ENCODE data around the gene IL1RN.

DNA sequence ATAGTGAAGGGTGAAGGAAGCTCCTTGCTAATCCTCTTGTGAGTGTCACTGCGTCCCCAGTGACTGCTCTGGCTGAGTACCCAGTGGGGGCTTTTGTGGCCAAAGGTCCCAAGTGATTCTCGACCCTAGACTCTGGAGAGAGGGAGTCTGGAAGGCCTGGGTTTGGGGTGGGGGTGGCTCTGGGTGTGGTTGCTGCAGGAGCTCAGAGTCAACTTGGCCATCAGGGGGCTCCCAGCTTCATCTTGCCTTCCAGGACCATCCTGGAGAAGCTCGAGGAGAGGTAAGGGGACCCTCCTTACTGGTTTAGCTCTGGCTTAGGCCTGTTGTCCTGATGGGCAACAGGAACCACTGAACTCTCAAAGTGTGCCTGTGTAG, 47.0 kb downstream of the IL1RN start:
- TF ChIP-seq, protein P1, sequence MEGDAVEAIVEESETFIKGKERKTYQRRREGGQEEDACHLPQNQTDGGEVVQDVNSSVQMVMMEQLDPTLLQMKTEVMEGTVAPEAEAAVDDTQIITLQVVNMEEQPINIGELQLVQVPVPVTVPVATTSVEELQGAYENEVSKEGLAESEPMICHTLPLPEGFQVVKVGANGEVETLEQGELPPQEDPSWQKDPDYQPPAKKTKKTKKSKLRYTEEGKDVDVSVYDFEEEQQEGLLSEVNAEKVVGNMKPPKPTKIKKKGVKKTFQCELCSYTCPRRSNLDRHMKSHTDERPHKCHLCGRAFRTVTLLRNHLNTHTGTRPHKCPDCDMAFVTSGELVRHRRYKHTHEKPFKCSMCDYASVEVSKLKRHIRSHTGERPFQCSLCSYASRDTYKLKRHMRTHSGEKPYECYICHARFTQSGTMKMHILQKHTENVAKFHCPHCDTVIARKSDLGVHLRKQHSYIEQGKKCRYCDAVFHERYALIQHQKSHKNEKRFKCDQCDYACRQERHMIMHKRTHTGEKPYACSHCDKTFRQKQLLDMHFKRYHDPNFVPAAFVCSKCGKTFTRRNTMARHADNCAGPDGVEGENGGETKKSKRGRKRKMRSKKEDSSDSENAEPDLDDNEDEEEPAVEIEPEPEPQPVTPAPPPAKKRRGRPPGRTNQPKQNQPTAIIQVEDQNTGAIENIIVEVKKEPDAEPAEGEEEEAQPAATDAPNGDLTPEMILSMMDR (IDR thresholded peaks at IDR 0.05), result no peak
- TF ChIP-seq, protein P2, sequence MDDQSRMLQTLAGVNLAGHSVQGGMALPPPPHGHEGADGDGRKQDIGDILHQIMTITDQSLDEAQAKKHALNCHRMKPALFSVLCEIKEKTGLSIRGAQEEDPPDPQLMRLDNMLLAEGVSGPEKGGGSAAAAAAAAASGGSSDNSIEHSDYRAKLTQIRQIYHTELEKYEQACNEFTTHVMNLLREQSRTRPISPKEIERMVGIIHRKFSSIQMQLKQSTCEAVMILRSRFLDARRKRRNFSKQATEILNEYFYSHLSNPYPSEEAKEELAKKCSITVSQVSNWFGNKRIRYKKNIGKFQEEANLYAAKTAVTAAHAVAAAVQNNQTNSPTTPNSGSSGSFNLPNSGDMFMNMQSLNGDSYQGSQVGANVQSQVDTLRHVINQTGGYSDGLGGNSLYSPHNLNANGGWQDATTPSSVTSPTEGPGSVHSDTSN (IDR thresholded peaks at IDR 0.05), result no peak
- TF ChIP-seq POLR2AphosphoS5 (IDR thresholded peaks at IDR 0.05; ENCODE audit: low read depth, low read length), result no peak
- no peak for TF ChIP-seq TCF12 (IDR thresholded peaks at IDR 0.05)
- TF ChIP-seq SIN3A (IDR thresholded peaks at IDR 0.05; ENCODE audit: borderline replicate concordance, low read depth, low read length), result no peak
- TF ChIP-seq RAD21 (IDR thresholded peaks at IDR 0.05; ENCODE audit: low read length), result no peak
- TF ChIP-seq, protein P3, sequence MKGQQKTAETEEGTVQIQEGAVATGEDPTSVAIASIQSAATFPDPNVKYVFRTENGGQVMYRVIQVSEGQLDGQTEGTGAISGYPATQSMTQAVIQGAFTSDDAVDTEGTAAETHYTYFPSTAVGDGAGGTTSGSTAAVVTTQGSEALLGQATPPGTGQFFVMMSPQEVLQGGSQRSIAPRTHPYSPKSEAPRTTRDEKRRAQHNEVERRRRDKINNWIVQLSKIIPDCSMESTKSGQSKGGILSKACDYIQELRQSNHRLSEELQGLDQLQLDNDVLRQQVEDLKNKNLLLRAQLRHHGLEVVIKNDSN (IDR thresholded peaks at IDR 0.05; ENCODE audit: borderline replicate concordance, low read depth), result no peak
- no peak for TF ChIP-seq FOXM1 (IDR thresholded peaks at IDR 0.05; ENCODE audit: low read depth)
- no peak for TF ChIP-seq EZH2phosphoT487 (IDR thresholded peaks at IDR 0.05; ENCODE audit: borderline replicate concordance, low read depth)
- TF ChIP-seq JUND (IDR thresholded peaks at IDR 0.05), result no peak
- TF ChIP-seq, protein P4, sequence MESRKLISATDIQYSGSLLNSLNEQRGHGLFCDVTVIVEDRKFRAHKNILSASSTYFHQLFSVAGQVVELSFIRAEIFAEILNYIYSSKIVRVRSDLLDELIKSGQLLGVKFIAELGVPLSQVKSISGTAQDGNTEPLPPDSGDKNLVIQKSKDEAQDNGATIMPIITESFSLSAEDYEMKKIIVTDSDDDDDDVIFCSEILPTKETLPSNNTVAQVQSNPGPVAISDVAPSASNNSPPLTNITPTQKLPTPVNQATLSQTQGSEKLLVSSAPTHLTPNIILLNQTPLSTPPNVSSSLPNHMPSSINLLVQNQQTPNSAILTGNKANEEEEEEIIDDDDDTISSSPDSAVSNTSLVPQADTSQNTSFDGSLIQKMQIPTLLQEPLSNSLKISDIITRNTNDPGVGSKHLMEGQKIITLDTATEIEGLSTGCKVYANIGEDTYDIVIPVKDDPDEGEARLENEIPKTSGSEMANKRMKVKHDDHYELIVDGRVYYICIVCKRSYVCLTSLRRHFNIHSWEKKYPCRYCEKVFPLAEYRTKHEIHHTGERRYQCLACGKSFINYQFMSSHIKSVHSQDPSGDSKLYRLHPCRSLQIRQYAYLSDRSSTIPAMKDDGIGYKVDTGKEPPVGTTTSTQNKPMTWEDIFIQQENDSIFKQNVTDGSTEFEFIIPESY (IDR thresholded peaks at IDR 0.05; ENCODE audit: borderline replicate concordance, low read depth), result no peak
- TF ChIP-seq CHD2 (IDR thresholded peaks at IDR 0.05; ENCODE audit: low read length, partially characterized antibody), result no peak
- no peak for TF ChIP-seq FOXJ3 (CRISPR knock-in tag; IDR thresholded peaks at IDR 0.05)
- TF ChIP-seq EP300 (IDR thresholded peaks at IDR 0.05; ENCODE audit: borderline replicate concordance in 1 of 2, low read depth in 1 of 2, low read length in 1 of 2), result no peak

Measured in SK-N-SH (cell line).